CD1c-positive myeloid dendritic cell (primary cell): ENCODE measurements around the gene GAL3ST3.
"Not testable (repeated sequence)": the region's sequence is repeated elsewhere in the genome, so short reads cannot be mapped to it uniquely, and the experiment has no call there.

Experiments
- DNase-seq: peaks from one replicate; pipeline ENCODE4 v3.0.0-alpha.2; 2016; ENCODE audit errors: extremely low spot score

The GAL3ST3 gene

GRCh38 chr11:66048547-66049323 lies at the start of gene GAL3ST3:
GAL3ST3 (minus strand) TSS chr11:66049161; CDS start chr11:66045415, 3,746 bp downstream.
- DNase-seq: no peak

GRCh38 chr11:66092125-66092524 lies 43.2 kb upstream of the GAL3ST3 start:
- DNase-seq: not testable (repeated sequence)

GRCh38 chr11:66090288-66090687 lies 41.3 kb upstream of the GAL3ST3 start:
- DNase-seq: no peak

GRCh38 chr11:66089067-66089466 lies 40.1 kb upstream of the GAL3ST3 start:
- DNase-seq: no peak

GRCh38 chr11:66087148-66087908 lies 38.4 kb upstream of the GAL3ST3 start:
- DNase-seq: no peak

GRCh38 chr11:66084821-66085475 lies 36.0 kb upstream of the GAL3ST3 start:
- no peak for DNase-seq

DNA sequence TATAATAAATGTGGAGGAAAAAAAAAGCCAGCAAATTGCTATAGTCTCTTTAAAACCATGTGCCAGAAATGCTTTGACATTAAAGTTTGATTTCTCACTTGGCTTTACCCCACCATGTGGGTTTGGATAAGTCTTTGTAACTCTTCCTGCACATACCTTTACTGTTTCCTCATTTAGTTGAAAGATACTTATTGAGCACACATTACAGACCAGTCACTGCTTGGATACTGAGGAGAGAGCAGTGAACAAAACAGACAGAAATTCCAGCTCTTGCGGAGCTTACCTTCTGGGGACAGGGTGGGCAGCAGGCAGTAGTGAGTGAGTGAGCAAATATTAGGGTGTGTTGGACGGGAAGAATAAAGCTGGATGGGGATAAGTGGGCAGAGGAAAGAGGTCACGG lies 34.8 kb upstream of the GAL3ST3 start:
- no peak for DNase-seq

- no peak for DNase-seq
These were observed 34.2 kb upstream of the GAL3ST3 start for GRCh38 chr11:66082946-66083698.

- peak; percentile 83 for DNase-seq
These were observed 32.5 kb upstream of the GAL3ST3 start for GRCh38 chr11:66081505-66081904.

GRCh38 chr11:66080055-66080817 lies 31.3 kb upstream of the GAL3ST3 start:
- peak; percentile 54 for DNase-seq

GRCh38 chr11:66078949-66079348 lies 30.0 kb upstream of the GAL3ST3 start:
- not testable (repeated sequence) for DNase-seq

DNA sequence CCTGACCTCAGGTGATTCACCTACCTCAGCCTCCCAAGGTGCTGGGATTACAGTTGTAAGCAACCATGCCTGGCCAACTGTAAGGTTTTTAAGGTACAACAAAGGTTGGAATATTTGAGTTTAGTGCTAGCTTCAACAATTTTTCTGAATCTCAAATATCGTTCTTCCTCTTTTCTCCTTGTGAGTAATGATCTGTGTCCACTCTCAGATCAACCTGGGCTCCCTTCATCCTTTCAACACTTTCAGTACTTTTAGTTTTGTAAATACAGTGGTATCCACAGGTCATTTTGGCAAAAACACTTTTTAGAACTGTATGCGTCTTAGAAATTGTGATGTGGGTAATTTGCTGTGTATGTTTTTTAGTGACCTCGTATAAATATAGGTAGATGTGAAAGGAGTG lies 29.0 kb upstream of the GAL3ST3 start:
- DNase-seq: no peak

GRCh38 chr11:66076561-66076960 lies 27.6 kb upstream of the GAL3ST3 start:
- DNase-seq: no peak

DNA sequence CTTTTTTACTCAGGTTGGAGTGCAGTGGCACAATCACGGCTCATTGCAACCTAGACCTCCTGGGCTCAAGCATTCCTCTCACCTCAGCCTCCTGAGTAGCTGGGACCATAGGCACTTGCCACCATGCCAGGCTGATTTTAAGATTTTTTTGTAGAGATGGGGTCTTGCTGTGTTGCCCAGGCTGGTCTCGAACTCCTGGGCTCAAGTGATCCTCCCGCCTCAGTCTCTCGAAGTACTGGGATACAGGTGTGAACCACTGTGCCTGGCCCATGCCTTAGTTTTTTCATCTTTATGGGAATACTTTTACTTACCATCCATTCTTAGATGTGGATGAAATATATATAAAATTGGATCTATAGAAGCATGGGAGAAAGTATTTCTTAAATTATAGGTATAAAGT lies 26.3 kb upstream of the GAL3ST3 start:
- no peak for DNase-seq

- no peak for DNase-seq
These were observed 24.7 kb upstream of the GAL3ST3 start for GRCh38 chr11:66073669-66074068.

DNA sequence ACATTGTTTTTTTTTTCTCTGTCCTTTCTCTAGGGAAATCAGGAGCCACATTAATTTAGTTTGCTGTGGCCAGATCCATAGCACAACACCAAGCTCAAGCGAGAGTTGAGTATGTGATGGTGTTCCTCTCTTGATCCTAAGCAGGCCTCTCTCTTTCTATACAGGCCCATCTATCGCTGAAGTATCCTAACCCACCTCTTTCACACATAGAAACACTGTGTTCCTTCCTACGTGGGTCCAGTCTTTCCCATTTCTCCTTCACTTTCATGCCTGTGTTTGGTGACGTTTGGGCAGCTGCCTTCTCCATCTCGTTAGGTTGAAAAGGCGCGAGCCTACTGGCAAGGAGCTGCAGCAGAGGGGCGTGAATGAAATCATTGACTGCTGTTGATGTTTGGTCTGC lies 23.6 kb upstream of the GAL3ST3 start:
- no peak for DNase-seq

GRCh38 chr11:66072081-66072480 lies 23.1 kb upstream of the GAL3ST3 start:
- peak; percentile 38 for DNase-seq

- DNase-seq: no peak
These were observed 22.4 kb upstream of the GAL3ST3 start for GRCh38 chr11:66071381-66071801.

- DNase-seq: no peak
These were observed 21.8 kb upstream of the GAL3ST3 start for GRCh38 chr11:66070604-66071380.
